ENCODE results near the gene APBB2.

- no peak for TF ChIP-seq GATA2 (IDR thresholded peaks at IDR 0.05; ENCODE audit: low read depth, low read length)
- no peak for TF ChIP-seq GATA3 (IDR thresholded peaks at IDR 0.05; ENCODE audit: low read depth, low read length)
Observed at GRCh38 chr4:41227902-41228301, 13.6 kb upstream of the APBB2 start.
